Thoracic aorta (tissue), 2 donors: Measurements from ENCODE around the gene CCDC197. TPM values are rescaled to one million over a fixed set of nuclear protein-coding genes. Genes with fewer than 3 reads are reported as not detected.

Experiments used
- ATAC-seq: fragments of 150-250 bp; one replicate; pipeline ENCODE4 v1.8.0; 2017; ENCODE audit warnings: low read depth; ENCODE audit not compliant: insufficient number of reproducible peaks, low FRiP score
- DNase-seq: peaks from one replicate; pipeline ENCODE4 v3.0.0-alpha.2; 2020; ENCODE audit warnings: low spot score
- H3K27ac ChIP-seq, 2 donors: fragments of 200-600 bp; sonication (generic); 1 replicate in 1 of 2; 2 replicates in 1 of 2; pipeline ENCODE4 v1.5.1; 2016; ENCODE audit warnings: mild to moderate bottlenecking in 2 of 2, moderate library complexity in 2 of 2
- H3K27me3 ChIP-seq: fragments of 200-600 bp; sonication (generic); replicated peaks from 2 replicates; pipeline ENCODE4 v1.6.0; 2016; ENCODE audit warnings: mild to moderate bottlenecking; ENCODE audit not compliant: insufficient read depth
- H3K36me3 ChIP-seq: fragments of 200-600 bp; sonication (generic); one replicate; pipeline ENCODE4 v1.5.1; 2016
- H3K4me1 ChIP-seq, 2 donors: fragments of 200-600 bp; sonication (generic); 1 replicate in 1 of 2; 2 replicates in 1 of 2; pipeline versions ENCODE4 v1.5.1 to v1.6.0; 2016; ENCODE audit warnings: low read depth in 2 of 2, mild to moderate bottlenecking in 1 of 2; ENCODE audit not compliant: control insufficient read depth in 1 of 2
- H3K4me3 ChIP-seq: fragments of 200-600 bp; sonication (generic); 2 replicates; pipeline ENCODE4 v1.5.1; 2016; ENCODE audit warnings: mild to moderate bottlenecking
- H3K9me3 ChIP-seq: fragments of 200-600 bp; sonication (generic); 2 replicates; pipeline ENCODE4 v1.5.1; 2016
- total RNA-seq, 2 donors: library from RNA; depleted of rRNA; stranded (reverse); fragments of >200 nt; gene quantifications; one replicate each; pipeline versions ENCODE4 v1.1.0 to v1.2.3, GENCODE V29; 2016
- TF ChIP-seq, protein P1 (sequence below): fragments of 200-600 bp; sonication (generic); IDR thresholded peaks from one replicate; pipeline ENCODE4 v1.5.1; 2019; ENCODE audit warnings: antibody characterized with exemption

CCDC197 gene
- not detected for total RNA-seq

- DNase-seq (no peak), ATAC-seq (no peak)
- TF ChIP-seq, protein P1, sequence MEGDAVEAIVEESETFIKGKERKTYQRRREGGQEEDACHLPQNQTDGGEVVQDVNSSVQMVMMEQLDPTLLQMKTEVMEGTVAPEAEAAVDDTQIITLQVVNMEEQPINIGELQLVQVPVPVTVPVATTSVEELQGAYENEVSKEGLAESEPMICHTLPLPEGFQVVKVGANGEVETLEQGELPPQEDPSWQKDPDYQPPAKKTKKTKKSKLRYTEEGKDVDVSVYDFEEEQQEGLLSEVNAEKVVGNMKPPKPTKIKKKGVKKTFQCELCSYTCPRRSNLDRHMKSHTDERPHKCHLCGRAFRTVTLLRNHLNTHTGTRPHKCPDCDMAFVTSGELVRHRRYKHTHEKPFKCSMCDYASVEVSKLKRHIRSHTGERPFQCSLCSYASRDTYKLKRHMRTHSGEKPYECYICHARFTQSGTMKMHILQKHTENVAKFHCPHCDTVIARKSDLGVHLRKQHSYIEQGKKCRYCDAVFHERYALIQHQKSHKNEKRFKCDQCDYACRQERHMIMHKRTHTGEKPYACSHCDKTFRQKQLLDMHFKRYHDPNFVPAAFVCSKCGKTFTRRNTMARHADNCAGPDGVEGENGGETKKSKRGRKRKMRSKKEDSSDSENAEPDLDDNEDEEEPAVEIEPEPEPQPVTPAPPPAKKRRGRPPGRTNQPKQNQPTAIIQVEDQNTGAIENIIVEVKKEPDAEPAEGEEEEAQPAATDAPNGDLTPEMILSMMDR = no peak
- Histone ChIP-seq H3K4me1 (peaks cover 15 to 47% of the 10 kb centered on the region in 2 donors), H3K36me3 (no peaks in the 10 kb centered on the region), H3K27me3 (no peaks in the 10 kb centered on the region), H3K27ac (peak within 1 kb of the TSS; percentile 89 to 92), H3K4me3 (peak within 1 kb of the TSS; percentile 56), H3K9me3 (no peaks in the 10 kb centered on the region)
Measured at GRCh38 chr14:93997082-93997481, at the start of gene CCDC197. Gene CCDC197 (plus strand): TSS chr14:93997301. CDS start chr14:93998132, 831 bp downstream.

- DNase-seq (no peak), ATAC-seq (no peak)
- H3K4me1 ChIP-seq = peaks cover 0 to 16% of the 10 kb centered on the region in 2 donors
- H3K27ac ChIP-seq = peak overlapping the region; percentile 34 to 49
- H3K9me3 ChIP-seq = no peaks in the 10 kb centered on the region
- TF ChIP-seq, protein P1 = no peak
- H3K4me3 ChIP-seq = no peak overlapping the region
- H3K27me3 ChIP-seq = no peaks in the 10 kb centered on the region
- peaks cover 74% of the 10 kb centered on the region for H3K36me3 ChIP-seq
Measured at GRCh38 chr14:93949511-93950075, 47.5 kb upstream of the CCDC197 start.

- no peak overlapping the region for H3K4me3 ChIP-seq
- TF ChIP-seq, protein P1 = no peak
- ATAC-seq = no peak
- peaks cover 68% of the 10 kb centered on the region for H3K36me3 ChIP-seq
- no peak overlapping the region for H3K27ac ChIP-seq
- no peaks in the 10 kb centered on the region for H3K9me3 ChIP-seq
- no peak for DNase-seq
- H3K4me1 ChIP-seq = peaks cover 5 to 24% of the 10 kb centered on the region in 2 donors
- no peaks in the 10 kb centered on the region for H3K27me3 ChIP-seq
Measured at GRCh38 chr14:93950948-93951634, 46.0 kb upstream of the CCDC197 start.

GRCh38 chr14:93951635-93952540 lies 45.2 kb upstream of the CCDC197 start:
- Histone ChIP-seq H3K4me1 (peaks cover 11 to 32% of the 10 kb centered on the region in 2 donors), H3K27ac (peak overlapping the region in 1 of 2 donors; percentile 16), H3K9me3 (no peaks in the 10 kb centered on the region), H3K4me3 (no peak overlapping the region), H3K27me3 (no peaks in the 10 kb centered on the region), H3K36me3 (peaks cover 60% of the 10 kb centered on the region)
- DNase-seq = no peak
- TF ChIP-seq, protein P1 = no peak
- no peak for ATAC-seq

DNA sequence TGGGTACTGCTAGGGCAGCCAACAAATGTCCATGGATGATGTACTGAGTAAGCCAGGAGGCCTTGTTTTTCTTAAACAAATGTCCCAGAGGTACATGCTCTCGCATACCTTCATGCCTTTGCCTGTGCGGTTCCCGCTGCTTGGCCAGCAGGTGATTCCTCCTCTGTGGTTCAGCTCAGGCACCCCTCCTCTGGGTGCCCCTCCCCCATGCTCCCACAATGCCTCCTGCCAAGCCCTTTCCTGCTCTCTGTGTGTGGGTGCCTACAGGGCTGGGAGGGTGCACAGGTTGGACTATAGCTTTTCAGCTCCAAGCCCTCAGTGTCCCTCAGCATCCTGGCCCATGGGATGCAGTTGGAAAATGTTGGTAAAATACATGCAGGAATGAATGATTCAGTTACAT lies 44.3 kb upstream of the CCDC197 start:
- TF ChIP-seq, protein P1 = no peak
- H3K36me3 ChIP-seq = peaks cover 53% of the 10 kb centered on the region
- ATAC-seq = no peak

More for the DNA sequence above, 44.3 kb upstream of the CCDC197 start:
- Histone ChIP-seq H3K4me3 (no peak overlapping the region), H3K9me3 (no peaks in the 10 kb centered on the region), H3K27me3 (no peaks in the 10 kb centered on the region), H3K27ac (no peak overlapping the region), H3K4me1 (peaks cover 17 to 41% of the 10 kb centered on the region in 2 donors)
- DNase-seq = no peak
